Measurements from ENCODE around the gene STK25. TPM values are rescaled to one million over a fixed set of nuclear protein-coding genes. Genes with fewer than 3 reads are reported as not detected.

Gene STK25
- total RNA-seq, 1 experiment from 2014 or later = 171 TPM

DNA sequence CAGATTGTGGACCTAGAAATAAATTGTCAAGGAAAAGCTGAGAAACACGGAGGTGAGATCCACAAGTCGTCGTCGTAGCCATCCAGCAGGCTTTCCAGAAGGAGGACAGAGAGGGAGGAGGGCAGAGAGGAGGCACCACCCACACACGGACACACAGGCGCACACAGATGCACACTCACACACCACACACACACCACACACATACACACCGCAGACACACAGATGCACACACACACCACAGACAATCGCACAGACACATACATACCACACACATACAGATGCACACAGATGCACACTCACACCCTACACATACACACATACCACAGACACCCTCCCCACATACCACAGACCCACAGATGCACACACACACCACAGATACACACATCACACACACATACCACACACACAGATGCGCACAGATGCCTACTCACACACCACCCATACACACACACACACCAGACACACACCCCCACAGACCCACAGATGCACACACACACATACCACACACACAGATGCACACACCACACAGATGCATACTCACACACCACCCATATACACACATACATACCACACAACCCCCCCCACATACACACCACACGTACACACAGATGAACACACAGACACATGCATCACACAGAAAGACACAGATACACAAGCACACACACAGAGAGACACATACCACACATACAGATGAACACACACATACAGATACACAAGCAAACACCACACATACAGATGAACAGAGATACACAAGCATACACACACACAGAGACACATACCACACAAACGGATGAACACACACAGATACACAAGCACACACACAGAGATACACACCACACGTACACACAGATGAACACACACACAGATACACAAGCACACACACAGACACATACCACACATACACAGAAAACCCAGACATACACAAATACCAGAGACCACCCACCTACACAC, 37.4 kb upstream of the STK25 start:
- Histone ChIP-seq H3K27ac (peak overlapping the region; percentile 95), H3K4me3 (no peak overlapping the region), H3K27me3 (no peaks in the 10 kb centered on the region), H3K4me1 (peaks cover 46% of the 10 kb centered on the region), H3K9me3 (replicated peaks) (no peaks in the 10 kb centered on the region; the same call in 1 of the 2 replicates), H3K36me3 (no peaks in the 10 kb centered on the region)
- DNase-seq = no peak

DNA sequence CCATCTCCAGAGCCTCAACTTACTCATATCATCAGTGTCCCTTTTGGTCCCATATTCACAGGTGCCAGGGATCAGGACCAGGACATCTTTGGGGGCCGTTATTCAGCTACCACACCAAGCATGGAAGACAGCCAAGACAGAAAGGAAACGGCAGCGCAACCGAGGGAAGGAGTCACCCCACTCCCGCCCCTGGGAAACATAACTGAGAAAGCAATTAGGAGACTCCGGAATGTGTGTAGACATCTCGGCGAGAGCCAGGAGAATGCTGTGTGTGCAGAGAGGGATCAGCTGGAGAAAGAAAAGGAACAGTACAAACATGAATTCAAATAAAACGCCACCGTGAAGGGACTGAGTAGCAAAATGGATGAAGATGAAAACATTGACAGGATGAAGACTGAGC, 36.7 kb upstream of the STK25 start:
- H3K27me3 ChIP-seq = no peaks in the 10 kb centered on the region
- no peak overlapping the region for H3K4me3 ChIP-seq
- H3K4me1 ChIP-seq = peaks cover 43% of the 10 kb centered on the region
- H3K9me3 ChIP-seq (replicated peaks) = no peaks in the 10 kb centered on the region; the same call in 1 of the 2 replicates
- no peak overlapping the region; the same call in 1 of the 2 replicates for H3K27ac ChIP-seq
- DNase-seq = peak in 1 of 2 experiments; percentile 55
- no peaks in the 10 kb centered on the region for H3K36me3 ChIP-seq

DNA sequence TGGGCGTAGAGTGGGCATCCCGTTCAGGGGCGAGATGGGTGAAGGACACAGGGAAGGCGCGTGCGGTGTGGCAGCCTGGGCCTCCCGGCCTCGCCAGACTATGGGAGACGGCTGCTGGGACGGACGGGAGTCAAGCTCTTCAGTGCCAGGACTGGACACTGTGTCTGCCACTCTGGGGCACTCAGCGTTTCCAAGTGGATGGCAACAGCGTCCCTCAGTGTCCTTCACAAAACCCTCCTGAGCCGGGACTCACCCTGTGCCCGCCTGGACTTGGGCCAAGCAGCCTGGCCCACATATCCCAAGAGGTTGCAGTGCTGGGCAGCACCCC, 33.9 kb upstream of the STK25 start:
- Histone ChIP-seq H3K27me3 (no peaks in the 10 kb centered on the region), H3K9me3 (replicated peaks) (no peaks in the 10 kb centered on the region; the same call in 1 of the 2 replicates)

DNA sequence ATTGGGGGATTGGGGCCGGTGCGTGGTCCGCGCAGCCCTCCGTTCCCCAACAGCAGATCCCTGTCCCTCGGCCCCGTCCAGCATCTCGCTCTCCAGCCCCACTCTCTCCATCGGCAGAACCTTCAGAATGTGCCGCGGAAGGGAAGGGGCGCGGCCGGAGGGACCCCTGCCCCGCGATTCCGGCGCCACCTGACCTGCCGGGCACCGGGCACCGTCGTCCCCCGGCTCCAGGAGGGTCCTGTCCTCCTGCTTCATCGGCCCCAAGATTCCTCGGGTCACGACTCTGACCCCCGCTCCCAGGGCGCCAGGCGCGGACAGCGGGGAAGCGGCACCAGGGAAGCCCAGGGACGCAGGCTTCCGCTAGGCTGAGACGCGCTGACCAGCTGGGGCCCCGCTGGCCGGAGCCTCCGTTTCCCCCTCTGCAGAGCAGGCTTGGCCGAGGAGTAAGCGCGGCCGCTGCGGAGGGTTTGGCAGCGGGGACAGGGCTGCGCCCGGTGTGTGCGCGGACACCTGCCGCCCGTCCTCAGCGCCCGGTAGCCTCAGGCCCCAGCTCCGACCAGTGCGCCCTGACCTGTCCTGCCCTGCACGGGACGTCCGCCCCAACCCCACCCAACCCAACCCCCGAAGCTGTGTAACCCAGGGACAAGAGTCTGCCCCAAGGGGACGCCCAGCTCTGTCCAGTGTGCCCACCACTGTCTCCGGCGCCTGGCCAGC, 33.3 kb upstream of the STK25 start:
- no peaks in the 10 kb centered on the region for H3K27me3 ChIP-seq
- no peaks in the 10 kb centered on the region for H3K36me3 ChIP-seq
- no peak overlapping the region for H3K27ac ChIP-seq
- H3K4me3 ChIP-seq = no peak overlapping the region
- H3K9me3 ChIP-seq (replicated peaks) = no peaks in the 10 kb centered on the region; the same call in 1 of the 2 replicates
- no peak for DNase-seq
- peaks cover 31% of the 10 kb centered on the region for H3K4me1 ChIP-seq

More for the DNA sequence above, 33.9 kb upstream of the STK25 start:
- Histone ChIP-seq H3K36me3 (no peaks in the 10 kb centered on the region), H3K4me3 (no peak overlapping the region), H3K4me1 (peaks cover 34% of the 10 kb centered on the region), H3K27ac (no peak overlapping the region)
- DNase-seq = no peak

DNA sequence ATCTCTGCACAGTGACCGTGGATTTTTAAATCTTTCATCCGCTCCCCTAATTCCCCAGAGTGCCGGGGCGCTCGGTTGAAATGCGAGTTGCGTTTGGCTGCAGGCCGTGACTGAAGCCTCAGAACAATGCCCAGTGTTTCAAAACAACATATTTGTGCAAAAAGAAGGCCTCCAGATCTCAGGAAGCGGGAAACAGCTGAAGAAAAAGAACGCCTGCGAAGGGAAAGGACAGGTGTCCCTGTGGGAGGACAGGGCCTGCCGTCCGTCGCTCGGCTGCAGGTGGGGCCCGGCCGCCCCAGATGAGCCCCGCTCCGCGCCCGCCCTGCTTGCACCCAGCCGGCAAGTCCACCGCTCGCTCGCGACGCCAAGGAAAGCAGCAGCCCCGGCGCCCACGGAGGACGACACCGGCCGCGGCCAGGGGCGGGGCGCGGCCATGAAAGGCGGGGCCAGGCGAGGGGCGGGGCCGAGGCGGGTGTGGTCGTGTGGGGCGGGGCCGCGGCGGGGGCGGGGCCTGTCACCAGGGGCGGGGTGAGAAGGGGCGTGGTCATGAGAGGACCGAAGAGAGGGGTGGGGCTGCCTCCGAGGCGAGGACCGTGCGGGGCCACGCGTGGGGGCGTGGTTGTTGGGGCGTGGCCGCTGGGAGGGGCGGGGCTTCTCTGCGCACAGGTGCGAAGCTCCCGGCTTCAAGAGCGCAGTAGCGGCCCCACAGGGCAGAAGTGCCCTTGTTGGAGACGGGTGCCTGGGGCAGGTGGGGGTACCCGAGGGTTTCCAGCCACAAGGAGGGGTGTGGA, 32.6 kb upstream of the STK25 start:
- peak; percentile 72 to 75 for DNase-seq
- Histone ChIP-seq H3K4me3 (peak overlapping the region; percentile 57), H3K27me3 (no peaks in the 10 kb centered on the region), H3K4me1 (peaks cover 25% of the 10 kb centered on the region), H3K36me3 (no peaks in the 10 kb centered on the region), H3K27ac (no peak overlapping the region), H3K9me3 (replicated peaks) (no peaks in the 10 kb centered on the region; the same call in 1 of the 2 replicates)

DNA sequence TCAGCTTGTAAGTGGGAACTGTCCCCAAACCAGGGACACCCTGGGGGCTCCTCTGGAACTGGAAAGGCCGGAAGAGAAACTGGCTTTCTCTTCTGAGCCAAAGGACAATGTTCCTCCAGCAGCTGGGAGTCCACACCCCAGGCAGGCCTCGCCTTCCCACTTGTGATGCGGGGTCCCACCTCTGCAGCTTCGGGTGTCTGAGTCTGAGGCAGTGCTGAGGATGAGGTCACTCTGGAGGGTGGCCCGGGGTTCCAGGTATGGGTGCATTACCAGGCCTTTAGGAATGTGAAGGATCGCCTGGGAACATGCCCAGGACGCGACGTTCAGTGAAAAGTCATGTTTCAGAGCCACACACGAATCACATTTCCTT, 32.0 kb upstream of the STK25 start:
- Histone ChIP-seq H3K9me3 (replicated peaks) (no peaks in the 10 kb centered on the region; the same call in 1 of the 2 replicates), H3K27ac (no peak overlapping the region), H3K4me1 (peaks cover 21% of the 10 kb centered on the region), H3K4me3 (peak overlapping the region; percentile 57), H3K27me3 (no peaks in the 10 kb centered on the region), H3K36me3 (no peaks in the 10 kb centered on the region)
- DNase-seq = no peak

DNA sequence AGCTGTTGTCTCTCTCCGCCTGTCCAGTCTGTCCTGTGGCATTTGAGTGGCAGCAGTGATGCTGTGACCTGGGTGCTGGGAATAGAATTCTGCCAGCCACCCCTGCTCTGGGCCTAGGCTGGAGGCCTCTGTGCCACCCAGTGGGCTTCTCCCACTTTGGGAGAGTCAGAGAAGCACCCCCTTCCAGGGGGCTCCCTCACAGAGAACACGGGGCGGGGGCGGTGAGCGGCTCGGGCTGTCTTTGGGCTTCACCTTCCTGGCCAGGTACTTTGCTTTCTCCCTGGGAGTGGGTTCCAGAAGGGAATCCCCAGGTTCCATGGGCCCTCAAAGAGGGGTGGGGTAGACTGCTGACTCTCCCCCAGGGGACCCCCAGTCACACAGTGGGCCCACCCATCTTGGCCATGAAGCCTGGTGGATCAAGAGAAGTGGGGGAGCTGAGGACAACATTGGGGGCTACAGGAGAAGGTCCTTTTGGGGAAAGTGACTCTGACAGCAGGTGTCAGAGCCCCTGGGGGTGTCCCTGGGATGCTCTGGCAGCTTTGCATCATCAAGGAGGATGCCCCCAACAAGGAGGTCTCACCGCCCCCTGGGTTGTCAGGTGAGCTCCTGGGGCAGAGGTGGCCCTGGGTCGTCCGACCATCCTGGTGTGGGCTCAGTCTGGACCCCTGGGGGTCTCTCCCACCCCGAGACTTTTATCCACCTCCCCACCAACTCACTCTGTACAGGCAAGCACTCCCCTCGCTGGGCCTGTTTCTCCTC, 31.4 kb upstream of the STK25 start:
- Histone ChIP-seq H3K36me3 (no peaks in the 10 kb centered on the region), H3K4me1 (peaks cover 17% of the 10 kb centered on the region), H3K27ac (no peak overlapping the region), H3K4me3 (no peak overlapping the region), H3K9me3 (replicated peaks) (no peaks in the 10 kb centered on the region; the same call in 1 of the 2 replicates), H3K27me3 (no peaks in the 10 kb centered on the region)
- no peak for DNase-seq

DNA sequence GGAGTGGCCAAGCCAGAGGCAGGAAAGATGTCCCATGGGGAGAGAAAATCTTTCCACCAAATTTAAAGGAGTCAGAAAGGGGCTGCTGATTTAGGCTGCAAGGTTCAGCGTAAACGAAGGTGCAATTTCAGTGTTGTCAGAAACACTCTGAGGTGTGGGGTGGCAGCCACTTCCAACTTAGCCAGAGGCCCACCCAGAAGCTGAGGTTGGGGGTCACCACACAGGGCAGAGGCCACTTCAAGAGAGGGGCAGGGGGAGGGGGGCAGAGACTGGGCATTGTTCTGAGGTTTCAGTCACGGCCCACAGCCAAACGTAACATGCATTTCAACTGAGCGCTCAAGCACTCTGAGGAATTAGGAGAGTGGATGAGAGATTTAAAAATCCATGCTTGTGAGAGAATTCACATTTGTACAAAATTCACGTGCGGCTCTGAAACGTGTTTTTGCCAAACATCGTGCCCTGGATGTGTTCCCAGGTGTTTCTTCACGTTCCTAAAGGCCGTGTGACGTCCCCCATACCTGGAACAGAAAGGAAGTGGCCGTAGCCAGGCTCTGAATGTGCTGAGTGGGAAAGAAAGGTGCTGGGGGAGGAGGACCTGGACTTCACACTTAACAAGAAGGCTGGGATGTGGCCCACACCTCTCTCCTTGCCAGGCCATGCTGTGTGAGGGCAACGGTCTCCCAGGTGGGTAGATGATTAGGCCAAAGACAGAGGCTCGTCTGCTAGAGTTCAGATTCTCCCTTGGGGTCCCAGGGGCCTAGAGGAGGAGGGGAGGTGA, 30.6 kb upstream of the STK25 start:
- Histone ChIP-seq H3K4me1 (peaks cover 9% of the 10 kb centered on the region), H3K36me3 (no peaks in the 10 kb centered on the region), H3K4me3 (no peak overlapping the region), H3K27ac (no peak overlapping the region), H3K9me3 (replicated peaks) (no peaks in the 10 kb centered on the region; the same call in 1 of the 2 replicates), H3K27me3 (no peaks in the 10 kb centered on the region)
- no peak for DNase-seq

DNA sequence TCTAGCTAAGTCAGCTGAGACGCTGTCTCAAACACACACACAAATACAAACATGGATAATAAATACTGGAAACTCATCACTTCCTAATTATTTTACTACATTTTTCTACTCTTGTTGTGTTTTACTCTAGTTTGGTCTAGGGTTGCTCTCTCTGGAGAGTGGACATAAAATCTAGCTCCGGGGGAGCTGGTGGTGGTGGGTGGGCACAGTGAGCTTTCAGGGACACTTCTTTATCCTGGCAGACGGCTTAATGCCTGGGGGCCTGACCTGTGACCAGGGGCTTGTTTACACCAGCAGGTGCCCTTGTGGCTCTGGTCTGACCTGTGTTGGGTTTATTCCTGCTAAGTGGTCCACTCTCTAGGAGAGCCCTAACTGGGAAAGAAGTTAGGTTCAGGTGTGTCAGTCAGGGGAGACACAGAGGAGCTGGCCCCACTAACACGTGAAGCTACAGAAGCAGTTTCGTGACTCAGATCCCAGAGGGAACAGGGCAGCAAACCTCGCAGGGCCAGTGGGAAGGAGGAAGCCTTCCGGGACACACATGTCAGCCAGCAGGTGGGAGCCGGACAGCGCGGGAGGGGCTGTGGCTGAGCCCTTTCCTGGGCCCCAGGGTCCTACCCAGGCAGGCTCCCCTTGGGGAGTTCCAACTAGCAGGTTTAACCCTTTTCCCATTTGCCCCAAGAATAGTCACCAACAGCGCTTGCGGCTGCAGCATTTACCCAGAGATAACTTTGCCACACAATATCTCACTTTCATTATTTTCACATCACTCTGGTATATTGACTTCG, 27.7 kb upstream of the STK25 start:
- DNase-seq = no peak
- peaks cover 2% of the 10 kb centered on the region; the same call in 1 of the 2 replicates for H3K4me1 ChIP-seq
- no peaks in the 10 kb centered on the region for H3K36me3 ChIP-seq
- no peak overlapping the region for H3K27ac ChIP-seq
- H3K4me3 ChIP-seq = no peak overlapping the region
- H3K27me3 ChIP-seq = no peaks in the 10 kb centered on the region
- H3K9me3 ChIP-seq (replicated peaks) = no peaks in the 10 kb centered on the region

DNA sequence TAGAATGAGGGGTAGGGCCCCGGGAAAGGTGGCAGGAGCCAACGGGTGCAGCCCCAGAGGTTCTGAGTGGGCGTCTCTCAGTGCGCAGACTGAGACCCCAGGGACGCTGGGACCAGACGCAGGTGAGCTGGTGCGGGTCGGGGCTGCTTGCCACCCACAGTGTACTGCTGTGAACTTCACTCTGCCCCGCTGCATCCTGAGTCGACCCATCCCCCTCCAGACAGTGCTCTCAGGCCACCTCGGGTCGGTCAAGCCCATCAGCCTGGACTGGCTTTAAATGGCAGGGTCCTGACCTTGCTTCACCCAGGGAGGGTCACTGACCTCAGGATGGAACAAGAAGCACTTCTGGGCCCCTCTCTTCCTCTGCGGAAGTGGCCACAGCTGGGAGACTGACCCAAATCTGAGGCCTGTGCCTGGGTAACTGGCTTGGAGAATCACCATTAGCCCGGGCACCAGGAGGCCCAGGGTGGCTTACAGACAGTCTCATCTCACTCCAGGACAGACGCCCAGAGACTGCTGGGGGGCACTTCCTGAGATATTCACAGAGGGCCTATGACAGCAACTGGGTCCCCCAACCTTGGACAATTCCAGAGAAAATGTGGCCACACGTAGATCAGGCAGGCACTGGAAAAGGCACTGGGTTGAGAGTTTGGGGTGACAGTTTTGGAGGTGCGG, 26.5 kb upstream of the STK25 start:
- H3K27ac ChIP-seq = no peak overlapping the region
- H3K27me3 ChIP-seq = no peaks in the 10 kb centered on the region
- H3K4me3 ChIP-seq = no peak overlapping the region
- H3K36me3 ChIP-seq = no peaks in the 10 kb centered on the region
- H3K4me1 ChIP-seq = peaks cover 2% of the 10 kb centered on the region; the same call in 1 of the 2 replicates
- no peaks in the 10 kb centered on the region for H3K9me3 ChIP-seq (replicated peaks)
- no peak for DNase-seq

DNA sequence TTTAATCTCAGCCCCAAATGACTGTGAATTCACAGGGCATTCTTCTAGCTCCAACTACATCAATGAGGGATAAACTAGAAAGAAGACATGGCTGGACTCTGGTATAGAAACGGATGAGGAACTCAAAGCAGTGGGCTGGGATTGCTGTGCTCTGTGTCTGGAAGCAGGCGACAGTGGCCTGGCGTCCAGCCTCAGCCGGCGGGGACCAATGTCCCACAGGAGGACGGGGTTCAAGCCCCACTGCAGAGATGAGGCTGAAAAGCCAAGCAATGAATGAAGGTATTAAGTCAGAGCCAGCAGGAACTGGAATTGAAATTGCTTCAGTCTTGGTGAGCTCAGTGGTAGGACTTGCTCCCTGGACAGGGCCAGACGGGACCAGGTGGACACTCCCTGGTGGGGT, 25.9 kb upstream of the STK25 start:
- Histone ChIP-seq H3K27ac (no peak overlapping the region), H3K27me3 (no peaks in the 10 kb centered on the region), H3K9me3 (replicated peaks) (no peaks in the 10 kb centered on the region), H3K4me1 (peaks cover 2% of the 10 kb centered on the region; the same call in 1 of the 2 replicates), H3K4me3 (no peak overlapping the region), H3K36me3 (no peaks in the 10 kb centered on the region)
- DNase-seq = no peak

DNA sequence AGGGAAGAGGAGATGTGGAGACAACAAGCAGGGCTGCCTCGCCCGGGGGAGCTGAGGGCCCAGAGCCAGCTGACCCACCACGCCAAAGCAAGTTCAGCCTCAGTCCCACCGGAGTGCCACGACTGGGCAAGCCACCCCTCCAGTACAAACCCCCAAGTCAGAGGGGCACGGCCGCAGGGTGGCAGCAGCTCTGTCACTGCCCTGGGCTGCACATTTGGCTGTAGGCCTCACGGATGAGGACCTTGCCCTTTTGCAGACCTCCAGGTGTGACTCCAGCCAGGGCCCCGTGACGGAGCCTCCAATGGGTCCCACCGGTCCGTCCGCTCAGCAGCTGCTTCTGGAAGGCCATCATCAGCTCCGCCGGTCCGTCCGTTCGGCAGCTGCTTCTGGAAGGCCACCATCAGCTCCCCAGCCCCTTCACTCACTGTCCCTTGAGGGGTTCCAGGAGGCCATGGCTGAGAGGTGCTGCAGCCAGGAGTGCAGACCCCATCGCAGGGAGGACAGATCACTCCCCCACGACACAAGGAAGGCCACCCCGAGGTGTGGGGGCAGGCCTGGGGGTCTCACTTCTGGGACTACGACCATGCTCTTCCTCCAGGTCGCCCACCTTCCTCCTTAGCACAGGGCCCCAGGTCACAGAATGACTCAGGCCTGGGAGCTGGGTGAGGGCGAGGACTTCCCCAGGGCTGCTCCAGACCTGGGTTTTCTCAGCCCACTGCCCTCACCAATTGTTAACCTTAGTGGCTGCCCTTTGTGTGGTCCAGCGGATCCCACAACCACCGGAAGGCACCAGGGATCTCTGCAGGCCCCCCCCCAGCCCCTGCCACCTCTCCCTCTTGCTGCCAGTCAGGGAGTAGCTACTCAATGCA, 24.6 kb upstream of the STK25 start:
- no peak overlapping the region for H3K4me3 ChIP-seq
- H3K27me3 ChIP-seq = no peaks in the 10 kb centered on the region
- H3K36me3 ChIP-seq = no peaks in the 10 kb centered on the region
- H3K9me3 ChIP-seq (replicated peaks) = no peaks in the 10 kb centered on the region
- H3K4me1 ChIP-seq = peaks cover 2% of the 10 kb centered on the region; the same call in 1 of the 2 replicates
- DNase-seq = no peak
- no peak overlapping the region for H3K27ac ChIP-seq
